ENCODE data around the gene TMPRSS12. TPM values are rescaled to one million over a fixed set of nuclear protein-coding genes. Genes with fewer than 3 reads are reported as not detected.

The TMPRSS12 gene
- total RNA-seq, 1 experiment from 2014 or later = not detected

- Histone ChIP-seq H3K9ac (ENCODE audit: low read length) (no peak overlapping the region), H3K9me3 (ENCODE audit: low read length) (no peaks in the 10 kb centered on the region; the same call in 1 of the 2 replicates), H3K79me2 (ENCODE audit: low read length) (no peaks in the 10 kb centered on the region), H3K4me3 (ENCODE audit: low read length) (no peak overlapping the region), H3K4me1 (ENCODE audit: insufficient read depth, low read length) (no peaks in the 10 kb centered on the region), H3F3A (ENCODE audit: low read length, unreplicated experiment) (no peaks in the 10 kb centered on the region), H2AFZ (ENCODE audit: low read length) (no peak overlapping the region), H3K9me2 (replicated peaks; ENCODE audit: low read length) (no peaks in the 10 kb centered on the region), H3K4me2 (ENCODE audit: low read length) (no peak overlapping the region), H3K36me3 (ENCODE audit: low read depth, low read length) (no peaks in the 10 kb centered on the region), H3K27me3 (ENCODE audit: low read length) (no peaks in the 10 kb centered on the region), H3K27ac (ENCODE audit: low read length) (no peak overlapping the region), H4K20me1 (ENCODE audit: low read length) (no peaks in the 10 kb centered on the region)
- no peak for TF ChIP-seq EZH2phosphoT487 (IDR thresholded peaks at IDR 0.05; ENCODE audit: borderline replicate concordance, low read length)
- no peak for TF ChIP-seq CTCF (conservative IDR thresholded peaks at IDR 0.05; ENCODE audit: low read depth, low read length)
- TF ChIP-seq EZH2 (IDR thresholded peaks at IDR 0.05; ENCODE audit: low read length, unreplicated experiment) = no peak
- no peak for ATAC-seq
- ChIA-PET POLR2A (ENCODE audit: unreplicated experiment) (no interaction called here), CTCF (no interaction called here)
- peak; percentile 14 for DNase-seq
- no TSS peak for BruUV-seq (replicated peaks)
- intact Hi-C loops (cut with micrococcal nuclease) = no loop called here
Observed at GRCh38 chr12:50913224-50913623, 70.5 kb downstream of the TMPRSS12 start.

- Histone ChIP-seq H3F3A (ENCODE audit: low read length, unreplicated experiment) (no peaks in the 10 kb centered on the region), H4K20me1 (ENCODE audit: low read length) (no peaks in the 10 kb centered on the region), H3K4me1 (ENCODE audit: insufficient read depth, low read length) (no peaks in the 10 kb centered on the region), H3K9me3 (ENCODE audit: low read length) (no peaks in the 10 kb centered on the region; the same call in 1 of the 2 replicates), H3K4me2 (ENCODE audit: low read length) (no peak overlapping the region), H3K79me2 (ENCODE audit: low read length) (no peaks in the 10 kb centered on the region), H3K9ac (ENCODE audit: low read length) (no peak overlapping the region), H3K27ac (ENCODE audit: low read length) (no peak overlapping the region), H3K27me3 (ENCODE audit: low read length) (no peaks in the 10 kb centered on the region), H3K9me2 (replicated peaks; ENCODE audit: low read length) (no peaks in the 10 kb centered on the region), H3K36me3 (ENCODE audit: low read depth, low read length) (no peaks in the 10 kb centered on the region), H3K4me3 (ENCODE audit: low read length) (no peak overlapping the region), H2AFZ (ENCODE audit: low read length) (no peak overlapping the region)
- ChIA-PET CTCF (interaction anchor here (0.6 kb wide), 1 partner anchor 96 kb away, joined by 3 read pairs; no protein-coding TSS in a partner anchor), POLR2A (ENCODE audit: unreplicated experiment) (no interaction called here)
- DNase-seq (no peak), ATAC-seq (no peak)
- no TSS peak for BruUV-seq (replicated peaks)
- intact Hi-C loops (cut with micrococcal nuclease) = no loop called here
- TF ChIP-seq CTCF (conservative IDR thresholded peaks at IDR 0.05; ENCODE audit: low read depth, low read length) (no peak), EZH2phosphoT487 (IDR thresholded peaks at IDR 0.05; ENCODE audit: borderline replicate concordance, low read length) (no peak), EZH2 (IDR thresholded peaks at IDR 0.05; ENCODE audit: low read length, unreplicated experiment) (no peak)
Observed at GRCh38 chr12:50914872-50915484, 72.3 kb downstream of the TMPRSS12 start.

GRCh38 chr12:50916292-50916691 is 73.6 kb downstream of the TMPRSS12 start:
- POLR2A ChIA-PET (ENCODE audit: unreplicated experiment) = interaction anchor here (0.6 kb wide), 1 partner anchor 151 kb away, joined by 4 read pairs; no protein-coding TSS in a partner anchor
- Histone ChIP-seq H3K4me3 (ENCODE audit: low read length) (no peak overlapping the region), H3K9ac (ENCODE audit: low read length) (no peak overlapping the region), H3F3A (ENCODE audit: low read length, unreplicated experiment) (no peaks in the 10 kb centered on the region), H3K79me2 (ENCODE audit: low read length) (no peaks in the 10 kb centered on the region), H3K9me2 (replicated peaks; ENCODE audit: low read length) (no peaks in the 10 kb centered on the region), H3K27ac (ENCODE audit: low read length) (no peak overlapping the region), H2AFZ (ENCODE audit: low read length) (no peak overlapping the region), H4K20me1 (ENCODE audit: low read length) (no peaks in the 10 kb centered on the region), H3K9me3 (ENCODE audit: low read length) (no peaks in the 10 kb centered on the region; the same call in 1 of the 2 replicates), H3K27me3 (ENCODE audit: low read length) (no peaks in the 10 kb centered on the region), H3K4me1 (ENCODE audit: insufficient read depth, low read length) (no peaks in the 10 kb centered on the region), H3K4me2 (ENCODE audit: low read length) (no peak overlapping the region), H3K36me3 (ENCODE audit: low read depth, low read length) (no peaks in the 10 kb centered on the region)
- CTCF ChIA-PET = no interaction called here
- no peak for TF ChIP-seq CTCF (conservative IDR thresholded peaks at IDR 0.05; ENCODE audit: low read depth, low read length)
- TF ChIP-seq EZH2phosphoT487 (IDR thresholded peaks at IDR 0.05; ENCODE audit: borderline replicate concordance, low read length) = no peak
- no peak for TF ChIP-seq EZH2 (IDR thresholded peaks at IDR 0.05; ENCODE audit: low read length, unreplicated experiment)
- ATAC-seq (no peak), DNase-seq (no peak)
- intact Hi-C loops (cut with micrococcal nuclease) = no loop called here
- no TSS peak for BruUV-seq (replicated peaks)
